Ectodermal cell (in vitro differentiated cells): ENCODE results near the gene STBD1. TPM values are rescaled to one million over a fixed set of nuclear protein-coding genes. Genes with fewer than 3 reads are reported as not detected.

ENCODE experiments used
- H3K27ac ChIP-seq: 2 replicates; pipeline ENCODE4 v1.7.0; 2013; ENCODE audit warnings: mild to moderate bottlenecking, low read depth, low read length; ENCODE audit not compliant: insufficient read depth, poor library complexity, severe bottlenecking
- H3K27me3 ChIP-seq: 2 replicates; pipeline ENCODE4 v1.7.0; 2013; ENCODE audit warnings: mild to moderate bottlenecking, low read length; ENCODE audit not compliant: insufficient read depth, control insufficient read depth, poor library complexity, severe bottlenecking
- H3K36me3 ChIP-seq: one replicate; pipeline ENCODE4 v1.7.0; 2013; ENCODE audit warnings: low read length; ENCODE audit not compliant: control insufficient read depth, insufficient read depth
- H3K4me1 ChIP-seq: one replicate; pipeline ENCODE4 v1.7.0; 2013; ENCODE audit warnings: low read length; ENCODE audit not compliant: control insufficient read depth, insufficient read depth
- H3K4me3 ChIP-seq: 2 replicates; pipeline ENCODE4 v1.7.0; 2013; ENCODE audit warnings: low read depth, low read length, control low read depth; ENCODE audit not compliant: insufficient read depth
- H3K9me3 ChIP-seq: 2 replicates; pipeline ENCODE4 v1.7.0; 2013; ENCODE audit warnings: mild to moderate bottlenecking, low read length, moderate library complexity; ENCODE audit not compliant: control insufficient read depth
- WGBS, 2 experiments: methylation state at CpG; one replicate each; pipeline ENCODE4 v1.1.7; 2013; ENCODE audit warnings: missing lambda C conversion rate in 2 of 2; 5-methylcytosine and 5-hydroxymethylcytosine counted together
- polyA plus RNA-seq, 4 experiments: library from polyadenylated mRNA; stranded (reverse); fragments of 50-300 nt; gene quantifications; one replicate each; pipeline ENCODE4 v1.2.3, GENCODE V29; 2013

STBD1 gene
- polyA plus RNA-seq (2013, experiment 1 of 4), result 1.9 TPM
- 2.1 TPM for polyA plus RNA-seq (2013, experiment 2 of 4)
- 2.4 TPM for polyA plus RNA-seq (2013, experiment 3 of 4)
- polyA plus RNA-seq (2013, experiment 4 of 4), result 2.0 TPM

DNA sequence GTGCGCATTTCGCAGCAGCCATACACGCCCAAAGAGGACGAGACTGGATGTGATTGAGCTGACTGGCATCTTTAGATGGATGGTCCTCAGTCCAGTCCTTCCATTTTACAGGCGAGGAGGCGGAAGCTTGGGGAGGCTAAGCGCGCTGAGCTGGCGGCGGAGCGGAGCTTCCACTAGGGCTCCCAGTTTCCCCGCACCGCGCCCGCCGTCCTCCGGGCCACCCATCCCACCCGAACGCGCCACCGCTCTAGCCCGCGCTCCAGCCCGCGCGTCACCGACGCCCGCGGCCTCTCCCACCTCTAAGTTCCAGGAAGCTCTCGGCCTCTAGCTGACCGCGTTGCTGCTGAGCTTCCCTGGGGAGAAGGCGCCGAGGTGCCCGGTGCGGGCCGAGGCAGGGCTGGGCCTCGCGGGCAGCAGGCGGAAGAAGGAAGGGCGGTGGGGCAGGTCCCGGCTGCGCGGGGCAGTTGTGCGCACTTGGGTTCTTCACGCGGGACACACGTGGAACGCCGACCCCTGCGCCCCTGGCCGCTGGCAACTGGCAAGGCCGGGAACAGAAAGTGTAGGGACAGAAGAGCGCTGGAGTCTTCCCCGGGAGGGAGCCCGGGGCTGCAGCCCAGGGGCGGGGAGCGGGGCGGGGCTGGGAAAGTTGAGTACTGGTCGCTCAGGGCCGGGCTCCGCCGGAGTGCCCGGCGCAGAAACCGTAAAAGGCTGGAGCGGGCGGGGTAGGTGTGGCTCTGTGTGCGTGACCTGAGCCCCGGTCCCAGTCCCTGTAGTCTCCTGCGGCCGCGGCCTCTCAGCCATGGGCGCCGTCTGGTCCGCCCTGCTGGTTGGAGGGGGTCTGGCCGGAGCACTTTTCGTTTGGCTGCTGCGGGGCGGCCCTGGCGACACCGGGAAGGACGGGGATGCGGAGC, at the start of gene STBD1:
STBD1 (plus strand) TSS at position 763 of the 911 bp plus-strand sequence; CDS start at position 800, 37 bp downstream.
- H3K4me1 ChIP-seq, result no peaks in the 10 kb centered on the region
- H3K27ac ChIP-seq, result no peak within 1 kb of the TSS
- peak within 1 kb of the TSS; percentile 64 for H3K4me3 ChIP-seq
- no peaks in the 10 kb centered on the region for H3K9me3 ChIP-seq
- H3K27me3 ChIP-seq, result peaks cover 18% of the 10 kb centered on the region
- H3K36me3 ChIP-seq, result no peaks in the 10 kb centered on the region
- WGBS, 2 experiments, result 4% methylated on average over 85 of the region's 85 CpGs

GRCh38 chr4:76256968-76257367, 49.6 kb upstream of the STBD1 start:
- no peak overlapping the region for H3K27ac ChIP-seq
- WGBS, 2 experiments, result 92 to 95% methylated on average over 1 of the region's 1 CpG
- no peak overlapping the region for H3K4me3 ChIP-seq
- H3K36me3 ChIP-seq, result no peaks in the 10 kb centered on the region
- no peaks in the 10 kb centered on the region for H3K9me3 ChIP-seq
- H3K4me1 ChIP-seq, result peaks cover 4% of the 10 kb centered on the region
- peaks cover 8% of the 10 kb centered on the region for H3K27me3 ChIP-seq

GRCh38 chr4:76257824-76258223, 48.7 kb upstream of the STBD1 start:
- H3K4me1 ChIP-seq, result no peaks in the 10 kb centered on the region
- WGBS, 2 experiments, result 94 to 100% methylated on average over 3 of the region's 3 CpGs
- no peaks in the 10 kb centered on the region for H3K36me3 ChIP-seq
- H3K4me3 ChIP-seq, result no peak overlapping the region
- no peak overlapping the region for H3K27ac ChIP-seq
- H3K27me3 ChIP-seq, result no peaks in the 10 kb centered on the region
- H3K9me3 ChIP-seq, result no peaks in the 10 kb centered on the region

DNA sequence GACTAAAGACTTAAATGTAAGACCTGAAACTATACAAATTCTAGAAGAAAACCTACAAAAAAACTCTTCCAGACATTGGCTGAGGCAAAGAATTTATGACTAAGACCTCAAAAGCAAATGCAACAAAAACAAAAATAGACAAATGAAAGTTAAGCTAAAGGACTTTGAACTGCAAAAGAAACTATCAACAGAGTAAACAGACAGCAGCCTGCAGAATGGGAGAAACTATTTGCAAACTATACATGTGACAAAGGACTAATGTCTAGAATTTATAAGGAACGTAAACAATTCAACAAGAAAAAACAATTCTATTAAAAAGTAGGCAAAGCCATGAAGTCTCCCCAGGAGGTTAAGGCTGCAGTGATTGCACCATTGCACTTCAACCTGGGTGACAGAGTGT, 46.0 kb upstream of the STBD1 start:
- H3K27ac ChIP-seq, result no peak overlapping the region
- H3K36me3 ChIP-seq, result no peaks in the 10 kb centered on the region
- no peak overlapping the region for H3K4me3 ChIP-seq
- no peaks in the 10 kb centered on the region for H3K9me3 ChIP-seq
- 100% methylated on average over 1 of the region's 1 CpG; no CpG with 5 or more reads in 1 of the 2 experiments for WGBS, 2 experiments
- H3K4me1 ChIP-seq, result no peaks in the 10 kb centered on the region
- H3K27me3 ChIP-seq, result no peaks in the 10 kb centered on the region

DNA sequence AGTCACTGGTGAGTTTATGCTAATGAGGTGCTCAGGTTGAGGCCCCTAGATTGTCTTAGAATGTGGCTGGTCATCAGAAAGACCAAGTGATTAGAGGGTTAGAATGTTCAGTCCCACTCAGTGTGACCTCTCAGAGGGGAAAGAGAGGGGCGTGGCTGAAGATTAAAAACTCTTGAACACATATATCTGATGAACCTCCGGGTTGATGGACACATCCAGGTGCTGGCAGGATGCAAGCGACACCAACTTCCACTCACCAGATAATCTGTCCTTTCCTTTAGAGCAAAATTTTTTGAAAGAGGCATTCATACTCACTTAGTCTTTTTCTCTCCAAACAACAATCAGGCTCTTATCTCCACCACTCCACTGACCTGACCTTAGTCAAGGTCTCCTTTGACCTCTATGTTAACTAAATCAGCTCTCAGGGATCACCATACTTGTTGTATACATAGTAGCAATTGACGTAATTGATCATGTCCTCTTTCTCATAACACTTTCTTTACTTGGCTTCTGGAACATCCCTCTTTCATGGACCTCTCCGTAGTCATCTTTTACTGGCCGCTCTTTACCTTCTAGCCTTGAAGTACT, 40.8 kb upstream of the STBD1 start:
- Histone ChIP-seq H3K27me3 (no peaks in the 10 kb centered on the region), H3K36me3 (no peaks in the 10 kb centered on the region), H3K27ac (no peak overlapping the region), H3K4me3 (no peak overlapping the region), H3K4me1 (no peaks in the 10 kb centered on the region), H3K9me3 (no peaks in the 10 kb centered on the region)
- WGBS, 2 experiments, result 91 to 94% methylated on average over 6 of the region's 6 CpGs

- no peaks in the 10 kb centered on the region for H3K9me3 ChIP-seq
- no peaks in the 10 kb centered on the region for H3K27me3 ChIP-seq
- H3K4me3 ChIP-seq, result no peak overlapping the region
- H3K27ac ChIP-seq, result no peak overlapping the region
- H3K4me1 ChIP-seq, result no peaks in the 10 kb centered on the region
- 92 to 95% methylated on average over 3 of the region's 3 CpGs for WGBS, 2 experiments
- H3K36me3 ChIP-seq, result no peaks in the 10 kb centered on the region
Observed at GRCh38 chr4:76266627-76267026, 39.9 kb upstream of the STBD1 start.

- no peaks in the 10 kb centered on the region for H3K27me3 ChIP-seq
- WGBS, 2 experiments, result 95 to 97% methylated on average over 6 of the region's 6 CpGs
- no peaks in the 10 kb centered on the region for H3K4me1 ChIP-seq
- H3K9me3 ChIP-seq, result no peaks in the 10 kb centered on the region
- H3K27ac ChIP-seq, result no peak overlapping the region
- no peak overlapping the region for H3K4me3 ChIP-seq
- no peaks in the 10 kb centered on the region for H3K36me3 ChIP-seq
Observed at GRCh38 chr4:76267811-76268210, 38.7 kb upstream of the STBD1 start.

GRCh38 chr4:76270244-76271175, 36.0 kb upstream of the STBD1 start:
- Histone ChIP-seq H3K4me3 (no peak overlapping the region), H3K27me3 (no peaks in the 10 kb centered on the region), H3K36me3 (no peaks in the 10 kb centered on the region), H3K9me3 (no peaks in the 10 kb centered on the region), H3K4me1 (no peaks in the 10 kb centered on the region), H3K27ac (no peak overlapping the region)
- 91 to 95% methylated on average over 11 of the region's 11 CpGs for WGBS, 2 experiments

DNA sequence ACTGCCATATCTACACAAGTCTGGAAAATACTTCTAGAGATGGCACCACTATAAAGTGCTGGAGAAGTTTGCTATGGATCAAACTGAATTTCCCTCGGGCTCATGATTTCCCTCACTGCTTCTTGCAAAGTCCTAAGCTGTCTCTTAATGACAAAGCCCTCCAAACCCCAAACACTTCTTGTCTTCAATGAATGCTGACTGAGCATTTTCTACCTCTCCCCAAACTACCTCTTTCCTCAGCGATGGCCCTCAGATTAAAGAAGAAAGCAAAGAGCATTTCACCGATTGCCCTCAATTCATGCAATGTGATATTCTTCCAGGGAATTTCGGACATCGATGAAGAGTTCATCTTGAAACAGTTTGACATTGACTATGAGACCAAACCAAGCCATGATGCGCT, 35.3 kb upstream of the STBD1 start:
- WGBS, 2 experiments, result 94 to 95% methylated on average over 6 of the region's 6 CpGs
- H3K27ac ChIP-seq, result no peak overlapping the region
- H3K4me3 ChIP-seq, result no peak overlapping the region
- H3K36me3 ChIP-seq, result no peaks in the 10 kb centered on the region
- no peaks in the 10 kb centered on the region for H3K9me3 ChIP-seq
- no peaks in the 10 kb centered on the region for H3K27me3 ChIP-seq
- no peaks in the 10 kb centered on the region for H3K4me1 ChIP-seq
